ENCODE measurements around the gene SLC15A2. TPM values are rescaled to one million over a fixed set of nuclear protein-coding genes. Genes with fewer than 3 reads are reported as not detected.

SLC15A2 gene
- total RNA-seq, 1 donor from 2014 or later: 39.2 TPM

GRCh38 chr3:121981473-121981872 lies 87.3 kb downstream of the SLC15A2 start:
- no peak for DNase-seq (ENCODE audit: low spot score)

- DNase-seq (ENCODE audit: low spot score): no peak
Measured at GRCh38 chr3:121985846-121986245, 91.6 kb downstream of the SLC15A2 start.

DNA sequence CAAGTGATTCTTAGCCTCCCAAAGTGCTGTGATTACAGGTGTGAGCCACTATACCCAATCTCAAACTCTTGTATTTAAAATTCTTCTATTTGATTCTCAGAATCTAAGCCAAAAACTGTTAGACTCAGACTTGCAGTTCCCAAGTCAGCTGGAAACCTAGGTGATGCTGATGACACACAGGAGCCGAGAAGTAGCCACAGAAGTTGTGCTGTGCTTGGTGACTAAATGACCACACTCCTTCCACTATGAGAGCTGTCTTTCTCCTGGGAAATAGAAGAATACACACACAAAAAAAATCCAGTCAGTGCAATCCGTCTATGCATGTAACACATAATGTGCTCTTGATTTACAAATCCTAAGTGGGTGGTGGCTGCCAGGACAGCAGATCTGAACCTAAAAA lies 93.9 kb downstream of the SLC15A2 start:
- no peak for DNase-seq (ENCODE audit: low spot score)

- no peak for DNase-seq (ENCODE audit: low spot score)
Measured at GRCh38 chr3:121989943-121990342, 95.7 kb downstream of the SLC15A2 start.

DNA sequence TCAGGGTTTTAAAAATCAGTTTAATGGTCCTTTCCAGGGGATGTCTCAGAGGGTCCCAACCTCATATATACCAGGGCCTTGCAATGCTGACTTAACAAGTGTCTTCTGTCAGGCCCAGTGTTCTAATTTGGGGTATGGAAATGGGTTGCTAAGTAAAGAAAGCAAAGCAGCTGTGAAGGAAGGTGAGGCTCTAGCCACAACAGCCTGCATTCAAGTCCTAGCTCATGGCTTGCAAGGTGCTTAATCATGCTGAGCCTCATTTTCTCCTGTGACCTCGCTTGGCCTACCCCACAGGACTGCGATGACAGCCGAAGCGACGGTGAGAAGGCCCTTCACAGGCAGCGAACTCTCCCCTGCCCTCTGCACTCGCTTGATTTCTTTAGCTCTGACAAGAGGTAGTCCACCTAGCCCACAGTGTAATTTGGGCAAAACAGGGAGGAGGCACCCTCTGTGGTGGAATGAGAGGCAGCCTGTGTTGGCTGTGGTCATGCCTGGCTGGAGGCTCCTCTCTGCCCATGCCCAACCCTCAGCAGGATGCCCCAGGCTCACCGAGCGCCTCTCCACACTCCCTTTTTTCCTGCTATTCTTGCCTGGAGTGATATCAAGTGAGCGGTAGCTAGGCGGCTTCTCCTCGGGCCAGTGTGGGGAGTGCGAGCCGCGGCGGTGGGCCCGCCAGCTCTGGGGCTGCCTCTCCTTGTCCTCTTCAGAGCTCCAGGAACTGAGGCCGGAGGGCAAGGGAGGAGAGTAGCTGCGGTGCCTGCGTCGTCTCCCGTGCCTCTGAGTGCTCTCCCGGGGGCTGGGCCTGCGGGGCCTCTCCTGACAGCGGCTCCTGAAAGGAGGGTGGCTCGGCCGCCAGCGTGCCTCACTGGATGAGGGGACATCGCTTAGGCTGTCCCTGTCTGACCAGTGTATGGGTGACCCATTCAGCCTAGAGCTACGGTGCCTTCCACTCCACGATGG lies 98.7 kb downstream of the SLC15A2 start:
- no peak for DNase-seq (ENCODE audit: low spot score)

Other genes with a start within 250 kb of the SLC15A2 start
- gene HCLS1, start 233.5 kb upstream of the SLC15A2 start, total RNA-seq: 37.4 TPM
- gene GOLGB1, start 144.7 kb upstream of the SLC15A2 start, total RNA-seq: 92.7 TPM
- gene IQCB1, start 59.3 kb upstream of the SLC15A2 start, total RNA-seq: 37.2 TPM
- 9.3 TPM for gene EAF2, start 59.2 kb upstream of the SLC15A2 start, total RNA-seq
- gene ILDR1, start 127.8 kb downstream of the SLC15A2 start, total RNA-seq: 16.3 TPM
- gene CD86, start 161.0 kb downstream of the SLC15A2 start, total RNA-seq: 3.0 TPM